T1000 (cell line): ENCODE results near the gene C1QTNF9B.

Experiments used
- DNase-seq: peaks from one replicate; lab custom pipeline; 2025; ENCODE audit warnings: mixed read lengths; lab: John Stamatoyannopoulos, UW

C1QTNF9B gene

GRCh38 chr13:23858546-23858945 lies 38.8 kb downstream of the C1QTNF9B start:
- no peak for DNase-seq

GRCh38 chr13:23856008-23856750 lies 41.1 kb downstream of the C1QTNF9B start:
- no peak for DNase-seq

DNA sequence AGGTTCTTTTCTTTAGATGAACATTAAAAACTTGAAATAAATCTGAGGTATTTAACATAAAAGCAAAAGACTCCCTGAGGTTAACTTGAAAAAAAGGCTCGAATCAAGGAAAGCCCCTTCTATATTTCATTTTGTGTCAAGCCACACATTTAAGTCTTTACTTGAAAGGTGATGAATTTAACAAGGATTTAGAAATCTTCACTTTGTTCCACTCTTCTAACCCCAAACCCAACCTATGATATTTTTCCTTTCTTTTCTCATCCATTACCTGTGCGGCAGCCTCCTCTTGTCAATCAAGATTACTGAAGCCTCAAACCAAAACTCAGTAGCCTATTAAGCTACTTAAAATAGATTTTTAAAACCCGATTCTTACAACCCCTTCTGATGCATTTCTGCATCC lies 41.9 kb downstream of the C1QTNF9B start:
- no peak for DNase-seq

DNA sequence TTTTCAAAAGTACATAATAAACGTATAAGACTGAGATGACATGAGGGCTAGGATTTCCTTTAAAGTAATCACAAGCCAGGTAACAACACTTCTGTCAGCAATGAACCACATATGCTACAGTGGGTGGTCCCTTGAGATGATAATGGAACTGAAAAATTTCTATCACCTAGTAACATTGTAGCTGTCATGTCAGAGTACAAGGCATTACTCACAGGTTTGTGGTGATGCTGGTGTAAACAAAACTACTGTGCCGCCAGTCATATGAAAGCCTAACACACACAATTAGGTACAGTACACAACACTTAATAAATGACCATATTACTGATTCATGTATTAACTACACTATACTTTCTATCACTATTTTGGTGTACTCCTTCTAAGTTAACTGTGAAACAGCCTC lies 45.0 kb downstream of the C1QTNF9B start:
- DNase-seq, result no peak

DNA sequence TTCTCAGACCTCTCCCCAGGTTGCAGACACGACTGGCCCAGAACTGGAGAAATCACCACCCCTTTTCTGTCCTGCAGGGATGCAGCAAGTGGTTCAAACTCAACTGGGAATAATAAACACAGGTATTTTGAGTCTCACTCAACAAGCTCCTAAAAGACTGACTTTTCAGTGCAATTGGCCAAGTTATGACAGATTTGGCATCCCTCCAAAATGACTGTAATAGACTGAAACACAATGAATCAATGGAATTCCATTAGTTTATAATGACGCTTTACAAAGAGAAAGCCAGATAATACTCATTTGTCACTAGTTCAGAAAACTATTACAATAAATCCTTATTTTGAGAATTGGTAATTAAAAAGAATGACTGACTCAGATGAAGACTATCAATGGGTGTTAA lies 46.2 kb downstream of the C1QTNF9B start:
- no peak for DNase-seq

DNA sequence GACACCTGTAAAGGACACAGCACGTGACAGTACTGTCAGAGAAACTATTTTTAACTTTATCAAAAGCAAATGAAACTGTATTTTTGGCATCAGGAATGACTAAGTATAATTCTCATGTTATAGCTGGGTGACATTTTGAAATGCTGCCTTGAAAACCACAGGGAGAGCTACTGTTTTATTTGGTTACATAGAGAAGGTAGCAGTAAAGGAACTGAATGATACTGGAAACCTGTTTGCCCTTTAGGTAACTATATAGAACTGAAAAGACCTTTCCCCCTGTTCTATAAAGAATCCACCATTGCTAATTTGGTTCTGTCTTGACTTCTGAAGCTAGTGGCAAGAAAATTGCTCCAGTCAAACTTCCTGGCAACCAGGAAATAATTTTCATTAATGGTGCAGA lies 47.2 kb downstream of the C1QTNF9B start:
- no peak for DNase-seq

GRCh38 chr13:23849670-23850069 lies 47.6 kb downstream of the C1QTNF9B start:
- no peak for DNase-seq

DNA sequence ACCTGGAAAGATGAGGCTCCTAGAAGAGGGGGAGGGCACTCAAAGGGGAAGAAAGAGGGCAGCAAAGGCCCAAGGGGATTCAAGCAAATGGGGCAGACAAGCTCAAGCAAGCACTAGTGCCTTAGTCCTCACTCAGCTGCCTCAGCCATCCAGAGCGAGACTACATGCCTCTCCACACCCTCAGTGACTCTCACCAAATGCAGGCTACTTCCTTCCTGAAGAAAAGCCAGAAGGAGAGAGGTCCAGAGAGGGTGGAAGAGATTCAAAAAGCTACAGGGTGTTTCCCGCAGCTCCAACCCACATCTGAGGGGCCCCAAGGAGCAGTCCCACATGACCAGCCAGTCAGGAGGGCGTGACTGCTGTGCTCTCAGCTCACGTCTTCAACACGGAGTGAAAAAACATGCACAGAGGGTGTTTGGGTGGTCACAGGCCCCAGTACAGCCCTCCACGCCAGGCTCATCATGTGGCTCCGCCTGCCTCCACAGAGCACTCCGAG lies 48.6 kb downstream of the C1QTNF9B start:
- DNase-seq, result no peak

DNA sequence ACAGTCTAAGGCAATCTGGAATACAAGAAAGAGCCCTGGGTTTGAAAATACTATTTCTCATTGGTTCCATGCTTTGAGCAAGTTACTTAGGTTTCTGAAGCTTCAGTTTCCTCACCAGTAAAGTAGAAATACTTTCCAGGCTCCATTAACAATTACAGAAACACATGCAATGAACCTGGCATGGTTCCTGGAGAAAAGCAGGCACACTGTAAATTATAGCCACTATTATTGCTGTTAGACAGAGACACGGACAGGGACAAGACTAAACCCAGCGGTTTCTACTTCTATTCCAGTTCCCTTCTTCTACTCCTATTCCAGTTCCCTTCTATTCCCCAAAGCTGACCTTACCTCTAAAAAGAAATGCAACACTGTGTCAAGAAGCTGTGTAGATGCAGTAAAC lies 49.3 kb downstream of the C1QTNF9B start:
- no peak for DNase-seq

DNA sequence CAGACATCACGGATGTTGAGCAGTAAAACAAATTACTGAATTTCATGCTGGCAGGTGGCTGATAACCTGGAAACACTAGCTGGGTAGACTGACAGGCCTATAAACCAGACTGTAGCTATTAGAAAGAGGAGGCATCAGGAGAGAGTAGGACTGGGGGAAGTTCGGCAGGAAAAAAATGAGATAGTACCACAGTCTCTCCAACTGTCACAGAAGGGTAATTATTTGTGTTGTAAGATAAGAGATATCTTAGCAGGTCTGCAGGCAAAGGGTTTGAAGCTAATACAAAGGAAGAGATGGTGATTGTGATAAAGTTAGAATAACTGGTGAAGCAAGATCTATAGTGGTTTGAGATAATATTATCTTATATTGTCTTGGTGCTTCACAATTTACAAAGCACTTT lies 49.8 kb downstream of the C1QTNF9B start:
- no peak for DNase-seq

DNA sequence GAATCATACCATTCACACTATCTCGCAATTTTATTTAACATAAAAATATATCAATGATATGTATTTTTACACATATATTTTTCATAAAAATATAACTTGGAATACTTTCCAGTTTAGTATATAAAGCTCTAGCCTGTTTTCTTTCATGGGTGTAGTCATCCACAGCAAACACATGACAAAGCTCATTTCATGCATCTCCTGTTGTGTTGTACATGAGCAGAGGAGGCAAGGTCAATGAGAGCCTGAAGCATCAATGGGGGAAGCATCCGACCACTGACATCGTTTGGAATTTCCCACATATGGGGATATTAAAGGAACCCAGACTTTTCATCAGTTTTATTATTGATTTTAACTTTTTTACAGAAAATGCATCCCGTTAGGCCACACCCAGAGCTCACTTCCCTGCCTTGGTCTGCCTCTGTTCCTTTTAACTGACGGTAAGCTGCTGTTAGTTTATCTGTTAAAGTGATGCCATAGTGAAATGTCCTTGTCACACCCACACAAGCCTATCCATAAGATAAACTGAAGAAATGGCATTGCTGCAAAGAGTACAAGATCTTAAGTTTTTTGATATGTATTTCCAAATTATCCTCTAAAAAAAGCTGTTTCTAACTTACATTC lies 52.1 kb downstream of the C1QTNF9B start:
- DNase-seq, result no peak

DNA sequence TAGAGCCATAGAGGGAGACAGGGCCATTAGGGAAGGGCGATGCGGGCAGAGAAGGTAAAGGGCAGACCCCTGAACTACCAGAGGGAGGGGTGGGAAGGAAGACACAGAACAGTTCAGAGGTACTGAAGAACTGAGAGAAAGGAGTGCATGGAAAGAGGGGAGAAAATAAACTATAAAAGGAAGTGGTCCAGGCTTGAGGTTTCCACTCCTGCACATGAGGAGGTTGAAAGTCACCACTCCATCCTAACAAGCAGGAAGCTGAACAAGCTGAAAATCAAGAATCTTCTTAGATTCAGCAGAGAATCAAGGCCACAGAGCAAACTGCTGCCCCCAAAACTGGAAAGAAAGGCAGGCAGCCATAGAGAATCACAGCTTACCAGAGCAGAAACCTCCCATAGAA lies 53.2 kb downstream of the C1QTNF9B start:
- no peak for DNase-seq

- no peak for DNase-seq
Measured at GRCh38 chr13:23843436-23843835, 53.9 kb downstream of the C1QTNF9B start.

DNA sequence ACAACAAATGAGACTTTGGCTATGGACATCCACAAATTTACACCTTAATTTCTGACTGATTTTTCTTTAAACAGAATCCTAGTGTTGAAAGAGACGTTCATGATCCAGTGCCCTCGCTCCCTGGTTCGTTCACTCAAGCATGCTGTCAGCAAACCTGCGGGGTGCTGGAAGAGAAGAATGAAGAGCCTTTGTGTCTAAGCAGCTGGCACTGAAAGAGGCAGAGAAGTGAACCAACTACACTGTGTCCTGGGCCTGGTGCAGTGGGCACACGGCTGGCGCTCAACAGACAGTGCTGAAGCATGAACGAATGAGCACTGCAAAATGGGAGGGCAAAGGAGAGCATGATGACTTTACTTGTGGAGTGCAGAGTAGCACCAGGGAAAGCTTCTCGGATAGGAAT lies 54.9 kb downstream of the C1QTNF9B start:
- DNase-seq, result no peak
